ENCODE results near the gene NOTO.

The NOTO gene

GRCh38 chr2:73172963-73173362 is 29.4 kb upstream of the NOTO start:
- Histone ChIP-seq H3K27ac (no peak overlapping the region), H3K36me3 (no peaks in the 10 kb centered on the region), H3K4me3 (ENCODE audit: low read depth, low read length) (no peak overlapping the region), H3K9me3 (ENCODE audit: severe bottlenecking) (no peaks in the 10 kb centered on the region), H3K27me3 (ENCODE audit: insufficient read depth, low read depth, severe bottlenecking) (peaks cover 23% of the 10 kb centered on the region)
- no peak for TF ChIP-seq CTCF (IDR thresholded peaks at IDR 0.05; ENCODE audit: low read depth, low read length)
- no peak for DNase-seq

DNA sequence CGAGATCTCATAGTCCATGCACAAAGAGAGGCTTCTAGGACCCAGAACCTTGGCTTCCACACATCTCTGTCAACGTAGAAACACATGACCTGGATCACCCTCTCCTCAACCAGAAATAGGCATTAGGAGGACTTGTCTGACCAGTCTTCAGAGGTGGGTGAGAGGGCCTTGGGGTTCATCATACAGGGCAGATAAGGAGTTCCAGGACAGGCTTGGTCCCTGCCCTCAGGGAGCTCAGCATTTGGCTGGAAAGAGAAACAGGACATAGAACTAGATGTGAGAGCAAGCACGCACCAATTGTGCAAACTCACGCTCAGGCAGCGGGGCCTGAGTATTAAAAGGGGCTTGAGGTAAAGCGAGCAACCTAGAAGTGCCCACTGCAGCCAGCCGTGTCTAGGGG is 28.6 kb upstream of the NOTO start:
- Histone ChIP-seq H3K9me3 (ENCODE audit: severe bottlenecking) (no peaks in the 10 kb centered on the region), H3K27ac (no peak overlapping the region), H3K4me3 (ENCODE audit: low read depth, low read length) (no peak overlapping the region), H3K36me3 (no peaks in the 10 kb centered on the region), H3K27me3 (ENCODE audit: insufficient read depth, low read depth, severe bottlenecking) (peaks cover 24% of the 10 kb centered on the region)
- DNase-seq: no peak
- TF ChIP-seq CTCF (IDR thresholded peaks at IDR 0.05; ENCODE audit: low read depth, low read length): no peak

GRCh38 chr2:73174244-73174643 is 28.1 kb upstream of the NOTO start:
- H3K4me3 ChIP-seq (ENCODE audit: low read depth, low read length): no peak overlapping the region
- H3K27me3 ChIP-seq (ENCODE audit: insufficient read depth, low read depth, severe bottlenecking): peaks cover 24% of the 10 kb centered on the region
- DNase-seq: no peak
- H3K27ac ChIP-seq: no peak overlapping the region
- H3K36me3 ChIP-seq: no peaks in the 10 kb centered on the region
- no peak for TF ChIP-seq CTCF (IDR thresholded peaks at IDR 0.05; ENCODE audit: low read depth, low read length)
- H3K9me3 ChIP-seq (ENCODE audit: severe bottlenecking): no peaks in the 10 kb centered on the region

- Histone ChIP-seq H3K4me3 (ENCODE audit: low read depth, low read length) (peak overlapping the region; percentile 63), H3K27ac (peak overlapping the region; percentile 30), H3K36me3 (no peaks in the 10 kb centered on the region), H3K9me3 (ENCODE audit: severe bottlenecking) (no peaks in the 10 kb centered on the region), H3K27me3 (ENCODE audit: insufficient read depth, low read depth, severe bottlenecking) (peaks cover 24% of the 10 kb centered on the region)
- no peak for TF ChIP-seq CTCF (IDR thresholded peaks at IDR 0.05; ENCODE audit: low read depth, low read length)
- DNase-seq: no peak
Measured at GRCh38 chr2:73174941-73175662, 27.3 kb upstream of the NOTO start.

GRCh38 chr2:73175663-73176204 is 26.6 kb upstream of the NOTO start:
- H3K4me3 ChIP-seq (ENCODE audit: low read depth, low read length): peak overlapping the region; percentile 63
- H3K9me3 ChIP-seq (ENCODE audit: severe bottlenecking): no peaks in the 10 kb centered on the region

More at GRCh38 chr2:73175663-73176204, 26.6 kb upstream of the NOTO start:
- Histone ChIP-seq H3K36me3 (no peaks in the 10 kb centered on the region), H3K27ac (peak overlapping the region; percentile 30), H3K27me3 (ENCODE audit: insufficient read depth, low read depth, severe bottlenecking) (peaks cover 24% of the 10 kb centered on the region)
- peak; percentile 84 for DNase-seq
- 0 out of 2 replicates have a peak, but pooled peaks have one; percentile 6 for TF ChIP-seq CTCF (IDR thresholded peaks at IDR 0.05; ENCODE audit: low read depth, low read length)
